K562 (cell line): ENCODE measurements around the gene ZNF785. TPM values are rescaled to one million over a fixed set of nuclear protein-coding genes. Genes with fewer than 3 reads are reported as not detected.

Experiments used
- ATAC-seq: fragments of 200-7000 bp; cut with Tn5 transposase; 3 replicates; pipeline ENCODE4 v1.9.1; 2020; ENCODE audit warnings: moderate library complexity
- BruUV-seq: library from RNA; stranded (reverse); fragments of 400-500 nt; replicated peaks from 2 replicates; lab custom pipeline; 2021; lab: Mats Ljungman, UMichigan
- CTCF ChIA-PET: fragments of 300-600 bp; formaldehyde crosslinking; extraction: SDS; loops from one replicate; lab custom pipeline; 2021; ENCODE audit warnings: low intra/inter-chr PET ratio; lab: Yijun Ruan, JAX
- POLR2A ChIA-PET: fragments of 300-600, 350-650 bp; sonication (Branson Sonifier 250); formaldehyde crosslinking; extraction: SDS; loops from one replicate; lab custom pipeline; 2021; ENCODE audit warnings: antibody characterized with exemption, inconsistent platforms; lab: Yijun Ruan, JAX
- DNase-seq, 4 experiments: peaks; one replicate each; pipeline versions ENCODE4 v3.0.0 to v3.0.0-alpha.2; 2011 to 2018; ENCODE audit warnings: low spot score in 3 of 4, mixed read lengths in 3 of 4; ENCODE audit errors: extremely low read depth in 1 of 4
- FAIRE-seq: peaks from 2 replicates; lab custom pipeline; 2011; peaks lifted over from hg19 to GRCh38; lab: Jason Lieb, UNC
- H2AFZ ChIP-seq: 2 replicates; pipeline ENCODE4 v1.6.0; 2011; ENCODE audit warnings: low read depth, low read length, control low read depth, inconsistent platforms
- H3K27ac ChIP-seq: fragments of 200-600 bp; 3 replicates; pipeline ENCODE4 v1.8.0; 2011; ENCODE audit warnings: low read depth, mild to moderate bottlenecking, control low read depth, inconsistent platforms, low read length, moderate library complexity, mixed read lengths; ENCODE audit errors: extremely low read depth
- H3K27me3 ChIP-seq, 2 experiments: fragments of 300-600 bp in 1 of 2; 2 replicates in 1 of 2; 3 replicates in 1 of 2; pipeline versions ENCODE4 v1.6.0 to v1.8.0; 2011; ENCODE audit warnings: inconsistent platforms in 2 of 2, low read length in 2 of 2, mild to moderate bottlenecking in 1 of 2, mixed read lengths in 1 of 2, moderate library complexity in 1 of 2; ENCODE audit not compliant: control insufficient read depth in 2 of 2, insufficient read depth in 2 of 2
- H3K36me3 ChIP-seq: fragments of 300-600 bp; 3 replicates; pipeline ENCODE4 v1.8.0; 2011; ENCODE audit warnings: mild to moderate bottlenecking, low read length, inconsistent platforms; ENCODE audit not compliant: control insufficient read depth, insufficient read depth
- H3K4me1 ChIP-seq, 2 experiments: fragments of 200-600 bp in 1 of 2; replicated peaks in 1 of 2; 2 replicates in 1 of 2; 3 replicates in 1 of 2; pipeline versions ENCODE4 v1.5.1 to v1.8.0; 2011; ENCODE audit warnings: inconsistent platforms in 2 of 2, low read length in 2 of 2, mild to moderate bottlenecking in 1 of 2, mixed read lengths in 1 of 2, moderate library complexity in 1 of 2; ENCODE audit not compliant: control insufficient read depth in 2 of 2, insufficient read depth in 2 of 2
- H3K4me2 ChIP-seq: 2 replicates; pipeline ENCODE4 v1.6.1; 2011; ENCODE audit warnings: low read length, control low read depth, inconsistent platforms, mixed read lengths; ENCODE audit not compliant: insufficient read depth
- H3K4me3 ChIP-seq: fragments of 200-600 bp; sonication (generic), shearing (Covaris generic); 2 replicates; pipeline ENCODE4 v1.5.1; 2016; ENCODE audit warnings: control low read depth, inconsistent platforms
- H3K79me2 ChIP-seq: fragments of 200-600 bp; 3 replicates; pipeline ENCODE4 v1.8.0; 2011; ENCODE audit warnings: low read length, inconsistent platforms; ENCODE audit not compliant: control insufficient read depth, insufficient read depth
- H3K9ac ChIP-seq, 2 experiments: 2 replicates each; pipeline versions ENCODE4 v1.6.0 to v1.6.1; 2011; ENCODE audit warnings: low read depth in 2 of 2, low read length in 2 of 2, control low read depth in 1 of 2, inconsistent platforms in 1 of 2, mild to moderate bottlenecking in 1 of 2, mixed read lengths in 1 of 2; ENCODE audit not compliant: insufficient read depth in 1 of 2
- H3K9me1 ChIP-seq: one replicate; pipeline ENCODE4 v1.6.0; 2011; ENCODE audit warnings: inconsistent platforms, mild to moderate bottlenecking, low read length, moderate library complexity; ENCODE audit not compliant: control insufficient read depth, insufficient read depth
- H3K9me3 ChIP-seq: replicated peaks from 2 replicates; pipeline ENCODE4 v1.5.1; 2011; ENCODE audit warnings: low read depth, low read length, inconsistent platforms; ENCODE audit not compliant: control insufficient read depth, insufficient read depth
- H4K20me1 ChIP-seq: replicated peaks from 2 replicates; pipeline ENCODE4 v1.6.1; 2011; ENCODE audit warnings: low read length, inconsistent platforms, mixed read lengths; ENCODE audit not compliant: control insufficient read depth, insufficient read depth
- CBX1 ChIP-seq: sonication (generic); IDR thresholded peaks from 2 replicates; pipeline ENCODE4 v1.6.1; 2016; ENCODE audit warnings: antibody characterized with exemption, low read depth, mild to moderate bottlenecking
- ESRRA ChIP-seq: fragments of 450-650 bp; IDR thresholded peaks from 2 replicates; pipeline ENCODE4 v1.6.1; 2014; ENCODE audit warnings: low read depth, mild to moderate bottlenecking, moderate library complexity, borderline replicate concordance
- FOXP4 ChIP-seq: sonication (generic); formaldehyde crosslinking; IDR thresholded peaks from 2 replicates; pipeline ENCODE4 v1.8.0; 2022; ENCODE audit warnings: mild to moderate bottlenecking, missing genetic modification reagents, borderline replicate concordance
- HBP1 ChIP-seq: fragments of 450-650 bp; formaldehyde crosslinking; IDR thresholded peaks from 2 replicates; pipeline ENCODE4 v1.4.0; 2022; ENCODE audit warnings: missing genetic modification characterization
- HMGN3 ChIP-seq: IDR thresholded peaks from 2 replicates; pipeline ENCODE4 v1.6.1; 2011; ENCODE audit warnings: borderline replicate concordance, low read depth, mild to moderate bottlenecking, mixed read lengths, low read length; ENCODE audit not compliant: insufficient read length; ENCODE audit errors: extremely low read depth
- NCOA6 ChIP-seq: fragments of 450-650 bp; IDR thresholded peaks from 2 replicates; pipeline ENCODE4 v1.6.1; 2017; ENCODE audit warnings: mild to moderate bottlenecking
- SMARCA5 ChIP-seq: fragments of 450-650 bp; IDR thresholded peaks from 2 replicates; pipeline ENCODE4 v1.6.1; 2016
- SP2 ChIP-seq: IDR thresholded peaks from 2 replicates; pipeline ENCODE4 v1.6.1; 2011; ENCODE audit warnings: mild to moderate bottlenecking, low read depth, low read length, moderate library complexity; ENCODE audit not compliant: poor library complexity, severe bottlenecking; ENCODE audit errors: extremely low read depth
- TAF15 ChIP-seq: fragments of 200-400 bp; formaldehyde crosslinking; IDR thresholded peaks from 2 replicates; pipeline ENCODE4 v1.6.1; 2017; ENCODE audit warnings: mild to moderate bottlenecking, low read depth, low read length, moderate library complexity
- ZFP1 ChIP-seq: fragments of 450-650 bp; formaldehyde crosslinking; IDR thresholded peaks from 2 replicates; pipeline ENCODE4 v1.4.0; 2020; ENCODE audit warnings: mild to moderate bottlenecking, mixed read lengths
- WGBS: fragments of 100-300 bp; shearing (Covaris generic); methylation state at CpG from one replicate; pipeline ENCODE4 v1.1.6; 2016; ENCODE audit warnings: low coverage, mixed read lengths; ENCODE audit not compliant: insufficient coverage; ENCODE audit errors: missing lambda C conversion rate; 5-methylcytosine and 5-hydroxymethylcytosine counted together
- in situ Hi-C: fragments of 300-500 bp; cut with MboI; formaldehyde crosslinking; loops from 4 replicates; pipeline ENCODE4 v1.15.0; 2018; ENCODE audit warnings: inconsistent platforms, mixed read lengths
- intact Hi-C: fragments of 100-400 bp; cut with micrococcal nuclease; formaldehyde crosslinking; loops from 2 replicates; pipeline ENCODE4 v1.14.2; 2022
- polyA plus RNA-seq, 8 experiments: library from polyadenylated mRNA; depleted of rRNA in 4 of 8; stranded (reverse) in 5 of 8; unstranded in 3 of 8; fragments of >200 nt; fragmentation: Nextera tagmentation in 2 of 8; fragmentation: Illumina TruSeq in 1 of 8; extraction: Ambion mirVana in 2 of 8; extraction: Trizol in 1 of 8; gene quantifications; 2 replicates each; pipeline versions ENCODE4 v1.2.1 to v1.2.3, GENCODE V29; 2011 to 2014; ENCODE audit warnings: inconsistent platforms in 1 of 8, missing spikeins in 1 of 8
- total RNA-seq, 7 experiments: library from RNA; depleted of rRNA in 6 of 7; stranded (reverse); fragments of >200 nt in 6 of 7; fragmentation: Illumina TruSeq in 2 of 7; extraction: Trizol in 2 of 7; gene quantifications; 2 replicates each; pipeline versions ENCODE4 v1.2.1 to v1.2.3, GENCODE V29; 2011 to 2021; ENCODE audit warnings: low replicate concordance in 1 of 7
- TF ChIP-seq, protein P1 (sequence below): IDR thresholded peaks from 2 replicates; pipeline ENCODE4 v1.6.1; 2011; ENCODE audit warnings: borderline replicate concordance, low read depth, mild to moderate bottlenecking, moderate library complexity, low read length; ENCODE audit not compliant: insufficient read depth, poor library complexity, severe bottlenecking
- TF ChIP-seq, protein P2 (sequence below): fragments of 250-450 bp; sonication (Bioruptor Pico); IDR thresholded peaks from 2 replicates; pipeline ENCODE4 v1.8.0; 2021; ENCODE audit warnings: borderline replicate concordance, mild to moderate bottlenecking, moderate library complexity; ENCODE audit not compliant: poor library complexity, severe bottlenecking
- TF ChIP-seq, protein P3 (sequence below): fragments of 450-650 bp; formaldehyde crosslinking; IDR thresholded peaks from 2 replicates; pipeline ENCODE4 v1.4.0; 2022; ENCODE audit warnings: mild to moderate bottlenecking, moderate library complexity

The ZNF785 gene
- total and polyA plus RNA-seq, 9 of the 15 experiments (the other 6 are each of a cell fraction or from before 2014, with no cell fraction given): 0.64 to 11.0 (median 6.4) TPM

GRCh38 chr16:30558789-30559377 is 26.6 kb downstream of the ZNF785 start:
- POLR2A ChIA-PET: interaction anchor here (0.6 to 4.9 kb wide), 19 partner anchors 10 to 1173 kb away, joined by 3 to 31 read pairs (median 3); partner anchors contain the start of genes DCTPP1, ZNF688, ZNF689 and ZNF747
- TF ChIP-seq FOXP4 (no peak), SP2 (no peak), NCOA6 (no peak), ESRRA (0 out of 2 replicates have a peak, but pooled peaks have one; percentile 6), TAF15 (no peak), CBX1 (peak; percentile 89), SMARCA5 (peak; percentile 93), HMGN3 (no peak), ZFP1 (CRISPR knock-in tag) (no peak), HBP1 (0 out of 2 replicates have a peak, but pooled peaks have one; percentile 53)
- TF ChIP-seq, protein P1, sequence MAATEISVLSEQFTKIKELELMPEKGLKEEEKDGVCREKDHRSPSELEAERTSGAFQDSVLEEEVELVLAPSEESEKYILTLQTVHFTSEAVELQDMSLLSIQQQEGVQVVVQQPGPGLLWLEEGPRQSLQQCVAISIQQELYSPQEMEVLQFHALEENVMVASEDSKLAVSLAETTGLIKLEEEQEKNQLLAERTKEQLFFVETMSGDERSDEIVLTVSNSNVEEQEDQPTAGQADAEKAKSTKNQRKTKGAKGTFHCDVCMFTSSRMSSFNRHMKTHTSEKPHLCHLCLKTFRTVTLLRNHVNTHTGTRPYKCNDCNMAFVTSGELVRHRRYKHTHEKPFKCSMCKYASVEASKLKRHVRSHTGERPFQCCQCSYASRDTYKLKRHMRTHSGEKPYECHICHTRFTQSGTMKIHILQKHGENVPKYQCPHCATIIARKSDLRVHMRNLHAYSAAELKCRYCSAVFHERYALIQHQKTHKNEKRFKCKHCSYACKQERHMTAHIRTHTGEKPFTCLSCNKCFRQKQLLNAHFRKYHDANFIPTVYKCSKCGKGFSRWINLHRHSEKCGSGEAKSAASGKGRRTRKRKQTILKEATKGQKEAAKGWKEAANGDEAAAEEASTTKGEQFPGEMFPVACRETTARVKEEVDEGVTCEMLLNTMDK: no peak
- TF ChIP-seq, protein P2, sequence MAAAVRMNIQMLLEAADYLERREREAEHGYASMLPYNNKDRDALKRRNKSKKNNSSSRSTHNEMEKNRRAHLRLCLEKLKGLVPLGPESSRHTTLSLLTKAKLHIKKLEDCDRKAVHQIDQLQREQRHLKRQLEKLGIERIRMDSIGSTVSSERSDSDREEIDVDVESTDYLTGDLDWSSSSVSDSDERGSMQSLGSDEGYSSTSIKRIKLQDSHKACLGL (CRISPR knock-in tag): no peak
- TF ChIP-seq, protein P3, sequence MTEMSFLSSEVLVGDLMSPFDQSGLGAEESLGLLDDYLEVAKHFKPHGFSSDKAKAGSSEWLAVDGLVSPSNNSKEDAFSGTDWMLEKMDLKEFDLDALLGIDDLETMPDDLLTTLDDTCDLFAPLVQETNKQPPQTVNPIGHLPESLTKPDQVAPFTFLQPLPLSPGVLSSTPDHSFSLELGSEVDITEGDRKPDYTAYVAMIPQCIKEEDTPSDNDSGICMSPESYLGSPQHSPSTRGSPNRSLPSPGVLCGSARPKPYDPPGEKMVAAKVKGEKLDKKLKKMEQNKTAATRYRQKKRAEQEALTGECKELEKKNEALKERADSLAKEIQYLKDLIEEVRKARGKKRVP (CRISPR knock-in tag): no peak

More at GRCh38 chr16:30558789-30559377, 26.6 kb downstream of the ZNF785 start:
- 36% methylated on average over 20 of the region's 21 CpGs for WGBS
- ATAC-seq (no peak), DNase-seq (no peak), FAIRE-seq (no peak)
- H4K20me1 ChIP-seq: no peaks in the 10 kb centered on the region
- H3K36me3 ChIP-seq: peaks cover 24% of the 10 kb centered on the region; the same call in 2 of the 3 replicates
- H3K27me3 ChIP-seq: no peaks in the 10 kb centered on the region
- no peaks in the 10 kb centered on the region for H3K9me1 ChIP-seq
- intact Hi-C loops (loop anchor here (1.0 kb wide), 1 partner anchor 26 kb away; the partner anchor contains the start of gene ZNF785), in situ Hi-C loops (no loop called here)
- H3K9ac ChIP-seq: peak overlapping the region; percentile 86 to 91
- peak overlapping the region; percentile 89 for H2AFZ ChIP-seq
- CTCF ChIA-PET: no interaction called here
- H3K9me3 ChIP-seq: no peaks in the 10 kb centered on the region; the same call in 1 of the 2 replicates
- H3K4me3 ChIP-seq: peak overlapping the region; percentile 66
- H3K27ac ChIP-seq: peak overlapping the region; percentile 94
- H3K79me2 ChIP-seq: peaks cover 25% of the 10 kb centered on the region
- peak overlapping the region; percentile 83 for H3K4me2 ChIP-seq
- TSS peak; percentile 94 for BruUV-seq
- peaks cover 14 to 55% of the 10 kb centered on the region in 2 experiments; a peak in 4 of 5 replicates for H3K4me1 ChIP-seq
